HEK293 (cell line): ENCODE results near the gene AFDN.

Source experiments
- CTCF ChIA-PET: fragments of 350-600 bp; formaldehyde crosslinking; extraction: SDS; loops from one replicate; lab custom pipeline; 2021; ENCODE audit warnings: antibody characterized with exemption; lab: Yijun Ruan, JAX
- POLR2A ChIA-PET: fragments of 300-600 bp; formaldehyde crosslinking; extraction: SDS; loops from one replicate; lab custom pipeline; 2020; ENCODE audit warnings: antibody characterized with exemption, inconsistent platforms; lab: Yijun Ruan, JAX
- H3K27ac ChIP-seq: fragments of 200-500 bp; sonication (Bioruptor generic); 2 replicates; pipeline ENCODE4 v1.5.1; 2014; ENCODE audit warnings: low read depth, low read length, control low read depth, inconsistent platforms; ENCODE audit errors: extremely low read depth
- H3K36me3 ChIP-seq, 2 experiments: fragments of 200-500 bp in 1 of 2; sonication (Bioruptor generic) in 1 of 2; 1 replicate in 1 of 2; 2 replicates in 1 of 2; pipeline ENCODE4 v1.5.1; 2014 to 2017; ENCODE audit warnings: inconsistent platforms in 2 of 2, low read length in 2 of 2; ENCODE audit not compliant: control insufficient read depth in 2 of 2, insufficient read depth in 1 of 2
- H3K4me1 ChIP-seq: fragments of 200-500 bp; sonication (Bioruptor generic); 2 replicates; pipeline ENCODE4 v1.5.1; 2014; ENCODE audit warnings: mild to moderate bottlenecking, low read length, inconsistent platforms; ENCODE audit not compliant: control insufficient read depth, insufficient read depth
- H3K4me3 ChIP-seq: 2 replicates; pipeline ENCODE4 v1.5.1; 2011; ENCODE audit warnings: low read depth, mild to moderate bottlenecking, control low read depth, low read length, moderate library complexity
- H3K9me3 ChIP-seq: fragments of 200-500 bp; sonication (Bioruptor generic); 2 replicates; pipeline ENCODE4 v1.5.1; 2014; ENCODE audit warnings: low read depth, low read length, inconsistent platforms; ENCODE audit not compliant: control insufficient read depth, insufficient read depth
- AEBP2 ChIP-seq: fragments of 450-650 bp; formaldehyde crosslinking; IDR thresholded peaks from 2 replicates; pipeline ENCODE4 v1.5.1; 2016; ENCODE audit warnings: missing biosample characterization, missing genetic modification characterization, borderline replicate concordance
- ELK4 ChIP-seq: IDR thresholded peaks from 2 replicates; pipeline ENCODE4 v1.6.1; 2011; ENCODE audit warnings: mild to moderate bottlenecking, low read depth, low read length, borderline replicate concordance
- GLIS1 ChIP-seq: fragments of 450-650 bp; formaldehyde crosslinking; IDR thresholded peaks from 2 replicates; pipeline ENCODE4 v1.5.1; 2016; ENCODE audit warnings: missing biosample characterization, missing genetic modification characterization
- MYNN ChIP-seq: fragments of 450-650 bp; formaldehyde crosslinking; IDR thresholded peaks from 2 replicates; pipeline ENCODE4 v1.5.1; 2016; ENCODE audit warnings: missing biosample characterization, missing genetic modification characterization, borderline replicate concordance
- SCRT1 ChIP-seq: fragments of 450-650 bp; formaldehyde crosslinking; IDR thresholded peaks from 2 replicates; pipeline ENCODE4 v1.5.1; 2016; ENCODE audit warnings: missing biosample characterization, missing genetic modification characterization, borderline replicate concordance
- SP3 ChIP-seq: fragments of 450-650 bp; formaldehyde crosslinking; IDR thresholded peaks from 2 replicates; pipeline ENCODE4 v1.5.1; 2016; ENCODE audit warnings: missing biosample characterization, missing genetic modification characterization
- TCF7L2 ChIP-seq: IDR thresholded peaks from 2 replicates; pipeline ENCODE4 v1.6.1; 2011; ENCODE audit warnings: low read depth, mild to moderate bottlenecking, inconsistent platforms, low read length, moderate library complexity, borderline replicate concordance
- ZBTB17 ChIP-seq: fragments of 450-650 bp; formaldehyde crosslinking; IDR thresholded peaks from 2 replicates; pipeline ENCODE4 v1.5.1; 2016; ENCODE audit warnings: missing biosample characterization, missing genetic modification characterization
- ZEB2 ChIP-seq: fragments of 450-650 bp; formaldehyde crosslinking; IDR thresholded peaks from 2 replicates; pipeline ENCODE4 v1.5.1; 2016; ENCODE audit warnings: missing biosample characterization, missing genetic modification characterization
- ZFP37 ChIP-seq: fragments of 450-650 bp; formaldehyde crosslinking; IDR thresholded peaks from 2 replicates; pipeline ENCODE4 v1.5.1; 2016; ENCODE audit warnings: missing biosample characterization, missing genetic modification characterization
- ZNF132 ChIP-seq: fragments of 450-650 bp; formaldehyde crosslinking; IDR thresholded peaks from 2 replicates; pipeline ENCODE4 v1.5.1; 2017; ENCODE audit warnings: missing biosample characterization, missing genetic modification characterization, borderline replicate concordance
- ZNF266 ChIP-seq: fragments of 450-650 bp; formaldehyde crosslinking; IDR thresholded peaks from 2 replicates; pipeline ENCODE4 v1.5.1; 2016; ENCODE audit warnings: missing biosample characterization, missing genetic modification characterization, low read depth
- ZNF274 ChIP-seq, 2 experiments: fragments of 200-500 bp in 1 of 2; fragments of 450-650 bp in 1 of 2; sonication (Bioruptor generic) in 1 of 2; formaldehyde crosslinking in 1 of 2; IDR thresholded peaks; 2 replicates each; pipeline versions ENCODE4 v1.5.1 to v1.6.1; 2014 to 2016; ENCODE audit warnings: borderline replicate concordance in 1 of 2, inconsistent platforms in 1 of 2, low read length in 1 of 2, missing biosample characterization in 1 of 2, missing genetic modification characterization in 1 of 2
- ZNF324 ChIP-seq: fragments of 450-650 bp; formaldehyde crosslinking; IDR thresholded peaks from 2 replicates; pipeline ENCODE4 v1.5.1; 2016; ENCODE audit warnings: missing biosample characterization, missing genetic modification characterization
- ZNF341 ChIP-seq: fragments of 450-650 bp; formaldehyde crosslinking; IDR thresholded peaks from 2 replicates; pipeline ENCODE4; 2016; ENCODE audit warnings: low read depth, missing biosample characterization, missing genetic modification characterization
- ZNF449 ChIP-seq: fragments of 450-650 bp; formaldehyde crosslinking; IDR thresholded peaks from 2 replicates; pipeline ENCODE4 v1.5.1; 2017; ENCODE audit warnings: missing biosample characterization, mild to moderate bottlenecking, missing genetic modification characterization, moderate library complexity
- ZNF555 ChIP-seq: fragments of 450-650 bp; formaldehyde crosslinking; conservative IDR thresholded peaks from 2 replicates; pipeline ENCODE4 v1.5.1; 2017; ENCODE audit warnings: missing biosample characterization, mild to moderate bottlenecking, missing genetic modification characterization, inconsistent platforms
- ZNF571 ChIP-seq: fragments of 450-650 bp; formaldehyde crosslinking; IDR thresholded peaks from 2 replicates; pipeline ENCODE4 v1.5.0; 2017; ENCODE audit warnings: missing biosample characterization, missing genetic modification characterization
- ZNF596 ChIP-seq: fragments of 450-650 bp; IDR thresholded peaks from 2 replicates; pipeline ENCODE4 v1.5.0; 2018; ENCODE audit warnings: missing biosample characterization, mild to moderate bottlenecking, missing genetic modification characterization, moderate library complexity
- ZNF610 ChIP-seq: fragments of 450-650 bp; formaldehyde crosslinking; IDR thresholded peaks from 2 replicates; pipeline ENCODE4 v1.5.1; 2016; ENCODE audit warnings: missing biosample characterization, missing genetic modification characterization, borderline replicate concordance
- ZNF621 ChIP-seq: fragments of 450-650 bp; formaldehyde crosslinking; IDR thresholded peaks from 2 replicates; pipeline ENCODE4 v1.5.1; 2017; ENCODE audit warnings: missing biosample characterization, missing genetic modification characterization
- ZNF623 ChIP-seq: fragments of 450-650 bp; formaldehyde crosslinking; IDR thresholded peaks from 2 replicates; pipeline ENCODE4 v1.5.1; 2016; ENCODE audit warnings: missing biosample characterization, missing genetic modification characterization
- ZNF707 ChIP-seq: fragments of 450-650 bp; formaldehyde crosslinking; IDR thresholded peaks from 2 replicates; pipeline ENCODE4 v1.5.1; 2016; ENCODE audit warnings: missing biosample characterization, missing genetic modification characterization
- ZNF76 ChIP-seq: fragments of 450-650 bp; formaldehyde crosslinking; IDR thresholded peaks from 2 replicates; pipeline ENCODE4; 2016; ENCODE audit warnings: low read depth, missing biosample characterization, missing genetic modification characterization, borderline replicate concordance
- ZNF785 ChIP-seq: fragments of 450-650 bp; formaldehyde crosslinking; IDR thresholded peaks from 2 replicates; pipeline ENCODE4 v1.5.1; 2016; ENCODE audit warnings: missing biosample characterization, missing genetic modification characterization
- TF ChIP-seq, protein P1 (sequence below): fragments of 450-650 bp; formaldehyde crosslinking; IDR thresholded peaks from 2 replicates; pipeline ENCODE4 v1.5.1; 2016; ENCODE audit warnings: missing biosample characterization, missing genetic modification characterization
- TF ChIP-seq, protein P2 (sequence below): fragments of 450-650 bp; formaldehyde crosslinking; IDR thresholded peaks from 2 replicates; pipeline ENCODE4; 2016; ENCODE audit warnings: missing biosample characterization, missing genetic modification characterization
- TF ChIP-seq, protein P3 (sequence below): fragments of 450-650 bp; formaldehyde crosslinking; IDR thresholded peaks from 2 replicates; pipeline ENCODE4 v1.5.1; 2016; ENCODE audit warnings: missing biosample characterization, missing genetic modification characterization

Gene AFDN

GRCh38 chr6:167825332-167826229, 1.1 kb upstream of the AFDN start:
- peak overlapping the region; percentile 72; the same call in 1 of the 2 replicates for H3K27ac ChIP-seq
- no peaks in the 10 kb centered on the region for H3K36me3 ChIP-seq
- H3K4me1 ChIP-seq = peaks cover 10% of the 10 kb centered on the region; the same call in 1 of the 2 replicates
- POLR2A ChIA-PET = no interaction called here
- H3K4me3 ChIP-seq = peak overlapping the region; percentile 92
- no peaks in the 10 kb centered on the region for H3K9me3 ChIP-seq
- CTCF ChIA-PET = interaction anchor here (0.7 kb wide), 1 partner anchor 56 kb away, joined by 4 read pairs; no protein-coding TSS in a partner anchor
- no peak; the same call in 1 of the 2 replicates for TF ChIP-seq ZNF707 (tag by site-specific recombination)
- TF ChIP-seq GLIS1 (tag by site-specific recombination) = peak; percentile 61
- no peak for TF ChIP-seq ELK4
- TF ChIP-seq ZNF596 (tag by site-specific recombination) = no peak
- 0 out of 2 replicates have a peak, but pooled peaks have one; percentile 25 for TF ChIP-seq ZNF341
- no peak for TF ChIP-seq ZNF623
- TF ChIP-seq ZNF555 (tag by site-specific recombination) = no peak
- TF ChIP-seq ZNF324 (tag by site-specific recombination) = no peak
- no peak for TF ChIP-seq MYNN (tag by site-specific recombination)
- no peak for TF ChIP-seq SCRT1
- no peak for TF ChIP-seq ZNF266 (tag by site-specific recombination)
- peak; percentile 30; the same call in 1 of the 2 replicates for TF ChIP-seq TCF7L2
- TF ChIP-seq ZNF571 (tag by site-specific recombination) = no peak
- TF ChIP-seq ZEB2 (tag by site-specific recombination) = peak; percentile 60
- TF ChIP-seq ZNF274 (IDR thresholded peaks at IDR 0.05; ENCODE audit: low read length) = no peak
- no peak for TF ChIP-seq ZNF274 (tag by site-specific recombination; IDR thresholded peaks at IDR 0.05; ENCODE audit: borderline replicate concordance)
- no peak for TF ChIP-seq ZNF449 (tag by site-specific recombination)
- no peak for TF ChIP-seq SP3 (tag by site-specific recombination)
- no peak for TF ChIP-seq ZFP37 (tag by site-specific recombination)
- TF ChIP-seq ZNF76 (tag by site-specific recombination) = no peak
- TF ChIP-seq, protein P1, sequence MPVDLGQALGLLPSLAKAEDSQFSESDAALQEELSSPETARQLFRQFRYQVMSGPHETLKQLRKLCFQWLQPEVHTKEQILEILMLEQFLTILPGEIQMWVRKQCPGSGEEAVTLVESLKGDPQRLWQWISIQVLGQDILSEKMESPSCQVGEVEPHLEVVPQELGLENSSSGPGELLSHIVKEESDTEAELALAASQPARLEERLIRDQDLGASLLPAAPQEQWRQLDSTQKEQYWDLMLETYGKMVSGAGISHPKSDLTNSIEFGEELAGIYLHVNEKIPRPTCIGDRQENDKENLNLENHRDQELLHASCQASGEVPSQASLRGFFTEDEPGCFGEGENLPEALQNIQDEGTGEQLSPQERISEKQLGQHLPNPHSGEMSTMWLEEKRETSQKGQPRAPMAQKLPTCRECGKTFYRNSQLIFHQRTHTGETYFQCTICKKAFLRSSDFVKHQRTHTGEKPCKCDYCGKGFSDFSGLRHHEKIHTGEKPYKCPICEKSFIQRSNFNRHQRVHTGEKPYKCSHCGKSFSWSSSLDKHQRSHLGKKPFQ = no peak
- no peak for TF ChIP-seq ZNF132 (tag by site-specific recombination)
- TF ChIP-seq ZBTB17 (tag by site-specific recombination) = 0 out of 2 replicates have a peak, but pooled peaks have one; percentile 19
- TF ChIP-seq AEBP2 = no peak
- TF ChIP-seq, protein P2, sequence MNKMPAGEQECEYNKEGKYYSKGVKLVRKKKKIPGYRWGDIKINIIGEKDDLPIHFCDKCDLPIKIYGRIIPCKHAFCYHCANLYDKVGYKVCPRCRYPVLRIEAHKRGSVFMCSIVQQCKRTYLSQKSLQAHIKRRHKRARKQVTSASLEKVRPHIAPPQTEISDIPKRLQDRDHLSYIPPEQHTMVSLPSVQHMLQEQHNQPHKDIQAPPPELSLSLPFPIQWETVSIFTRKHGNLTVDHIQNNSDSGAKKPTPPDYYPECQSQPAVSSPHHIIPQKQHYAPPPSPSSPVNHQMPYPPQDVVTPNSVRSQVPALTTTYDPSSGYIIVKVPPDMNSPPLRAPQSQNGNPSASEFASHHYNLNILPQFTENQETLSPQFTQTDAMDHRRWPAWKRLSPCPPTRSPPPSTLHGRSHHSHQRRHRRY (tag by site-specific recombination) = no peak
- TF ChIP-seq ZNF610 (tag by site-specific recombination) = peak; percentile 68; the same call in 1 of the 2 replicates
- TF ChIP-seq ZNF785 (tag by site-specific recombination) = no peak
- TF ChIP-seq, protein P3, sequence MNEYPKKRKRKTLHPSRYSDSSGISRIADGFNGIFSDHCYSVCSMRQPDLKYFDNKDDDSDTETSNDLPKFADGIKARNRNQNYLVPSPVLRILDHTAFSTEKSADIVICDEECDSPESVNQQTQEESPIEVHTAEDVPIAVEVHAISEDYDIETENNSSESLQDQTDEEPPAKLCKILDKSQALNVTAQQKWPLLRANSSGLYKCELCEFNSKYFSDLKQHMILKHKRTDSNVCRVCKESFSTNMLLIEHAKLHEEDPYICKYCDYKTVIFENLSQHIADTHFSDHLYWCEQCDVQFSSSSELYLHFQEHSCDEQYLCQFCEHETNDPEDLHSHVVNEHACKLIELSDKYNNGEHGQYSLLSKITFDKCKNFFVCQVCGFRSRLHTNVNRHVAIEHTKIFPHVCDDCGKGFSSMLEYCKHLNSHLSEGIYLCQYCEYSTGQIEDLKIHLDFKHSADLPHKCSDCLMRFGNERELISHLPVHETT (tag by site-specific recombination) = no peak
- no peak for TF ChIP-seq ZNF621 (tag by site-specific recombination)
